Hepatocyte (in vitro differentiated cells): ENCODE measurements around the gene JARID2. TPM values are rescaled to one million over a fixed set of nuclear protein-coding genes. Genes with fewer than 3 reads are reported as not detected.
"Not testable (repeated sequence)": the region's sequence is repeated elsewhere in the genome, so short reads cannot be mapped to it uniquely, and the experiment has no call there.

Source experiments
- DNase-seq: peaks from one replicate; pipeline ENCODE4 v3.0.0-alpha.2; 2016; ENCODE audit warnings: low spot score
- H2AFZ ChIP-seq: fragments of 200-600 bp; sonication (generic); 2 replicates; pipeline ENCODE4 v1.6.0; 2016; ENCODE audit warnings: antibody characterized with exemption, mild to moderate bottlenecking
- H3K27ac ChIP-seq: fragments of 200-600 bp; sonication (generic); 2 replicates; pipeline ENCODE4 v1.5.1; 2016; ENCODE audit warnings: mild to moderate bottlenecking
- H3K27me3 ChIP-seq: fragments of 200-600 bp; sonication (generic); 2 replicates; pipeline ENCODE4 v1.6.1; 2016
- H3K36me3 ChIP-seq: fragments of 200-600 bp; sonication (generic); replicated peaks from 2 replicates; pipeline ENCODE4 v1.5.1; 2016; ENCODE audit warnings: low read depth; ENCODE audit not compliant: insufficient read depth
- H3K4me1 ChIP-seq: fragments of 200-600 bp; sonication (generic); 2 replicates; pipeline ENCODE4 v1.5.1; 2016; ENCODE audit warnings: mild to moderate bottlenecking, moderate library complexity; ENCODE audit not compliant: insufficient read depth
- H3K4me2 ChIP-seq: fragments of 200-600 bp; sonication (generic); 2 replicates; pipeline ENCODE4 v1.6.0; 2016
- H3K4me3 ChIP-seq: fragments of 200-600 bp; sonication (generic); 2 replicates; pipeline ENCODE4 v1.5.1; 2016; ENCODE audit warnings: mild to moderate bottlenecking
- H3K79me2 ChIP-seq: fragments of 200-600 bp; sonication (generic); 2 replicates; pipeline ENCODE4 v1.6.0; 2017; ENCODE audit warnings: mild to moderate bottlenecking
- H3K9me2 ChIP-seq: fragments of 200-600 bp; sonication (generic); replicated peaks from 2 replicates; pipeline ENCODE4 v1.6.0; 2017; ENCODE audit warnings: mild to moderate bottlenecking; ENCODE audit not compliant: insufficient read depth
- H3K9me3 ChIP-seq: fragments of 200-600 bp; sonication (generic); 2 replicates; pipeline ENCODE4 v1.5.1; 2016; ENCODE audit warnings: low read depth, mild to moderate bottlenecking
- H4K20me1 ChIP-seq: fragments of 200-600 bp; sonication (generic); 2 replicates; pipeline ENCODE4 v1.6.0; 2016; ENCODE audit warnings: mild to moderate bottlenecking; ENCODE audit not compliant: insufficient read depth, poor library complexity, severe bottlenecking
- EZH2 ChIP-seq: fragments of 200-600 bp; sonication (generic); IDR thresholded peaks from 2 replicates; pipeline ENCODE4 v1.6.1; 2016; ENCODE audit warnings: antibody characterized with exemption, mild to moderate bottlenecking, borderline replicate concordance
- EZH2phosphoT487 ChIP-seq: fragments of 200-600 bp; sonication (generic); IDR thresholded peaks from one replicate; pipeline ENCODE4 v1.6.1; 2018; ENCODE audit warnings: antibody characterized with exemption, mild to moderate bottlenecking, low read depth, moderate library complexity; ENCODE audit not compliant: unreplicated experiment, severe bottlenecking
- WGBS: methylation state at CpG from one replicate; pipeline ENCODE4 v1.1.6; 2016; ENCODE audit warnings: low lambda C conversion rate; ENCODE audit errors: missing lambda C conversion rate; 5-methylcytosine and 5-hydroxymethylcytosine counted together
- polyA plus RNA-seq: library from polyadenylated mRNA; unstranded; fragments of >200 nt; fragmentation: Nextera tagmentation; extraction: Ambion mirVana; gene quantifications from 2 replicates; pipeline ENCODE4 v1.2.1, GENCODE V29; 2016
- total RNA-seq: library from RNA; depleted of rRNA; stranded (reverse); fragments of >200 nt; gene quantifications from 2 replicates; pipeline ENCODE4 v1.2.3, GENCODE V29; 2014
- TF ChIP-seq, protein P1 (sequence below): fragments of 200-600 bp; sonication (generic); IDR thresholded peaks from 2 replicates; pipeline ENCODE4 v1.5.1; 2016; ENCODE audit warnings: antibody characterized with exemption, mild to moderate bottlenecking; ENCODE audit not compliant: poor library complexity

Gene JARID2
- total and polyA plus RNA-seq, 2 experiments from 2014 or later = 4.6 to 11.6 TPM

DNA sequence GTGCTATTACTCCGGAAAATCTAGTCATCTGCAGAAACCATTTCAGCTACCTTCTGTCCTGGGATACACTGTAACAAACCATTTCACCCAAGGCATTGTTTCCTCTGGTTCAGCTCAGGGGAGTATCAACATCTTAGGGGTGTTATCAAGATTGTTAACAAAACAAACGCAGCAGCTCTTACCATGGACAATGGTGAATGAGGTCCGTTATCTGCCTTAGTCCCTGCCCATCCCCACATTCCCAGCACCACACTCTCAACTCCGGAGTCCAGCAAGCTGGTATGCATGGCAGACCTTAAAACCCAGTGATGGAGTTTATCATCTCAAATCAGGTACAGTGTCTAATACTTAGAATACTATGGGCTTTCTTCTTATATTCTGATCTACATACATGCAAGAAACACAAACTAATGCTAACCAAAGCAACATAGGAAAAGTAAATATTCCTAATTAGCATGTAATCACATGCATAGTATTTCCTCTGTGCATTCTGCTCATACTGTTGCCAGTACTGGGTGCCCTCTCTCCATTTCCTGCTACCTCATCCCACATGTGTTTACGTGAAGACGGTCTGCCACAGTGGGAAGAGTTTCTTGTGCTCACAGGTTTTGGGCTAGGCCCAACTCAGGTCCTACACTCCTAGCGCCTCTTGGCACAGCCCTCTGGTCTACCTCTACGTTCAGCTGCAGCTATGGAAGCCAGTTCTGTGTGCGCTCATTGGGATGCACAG lies 293.1 kb downstream of the JARID2 start:
- no peak overlapping the region for H3K27ac ChIP-seq

DNA sequence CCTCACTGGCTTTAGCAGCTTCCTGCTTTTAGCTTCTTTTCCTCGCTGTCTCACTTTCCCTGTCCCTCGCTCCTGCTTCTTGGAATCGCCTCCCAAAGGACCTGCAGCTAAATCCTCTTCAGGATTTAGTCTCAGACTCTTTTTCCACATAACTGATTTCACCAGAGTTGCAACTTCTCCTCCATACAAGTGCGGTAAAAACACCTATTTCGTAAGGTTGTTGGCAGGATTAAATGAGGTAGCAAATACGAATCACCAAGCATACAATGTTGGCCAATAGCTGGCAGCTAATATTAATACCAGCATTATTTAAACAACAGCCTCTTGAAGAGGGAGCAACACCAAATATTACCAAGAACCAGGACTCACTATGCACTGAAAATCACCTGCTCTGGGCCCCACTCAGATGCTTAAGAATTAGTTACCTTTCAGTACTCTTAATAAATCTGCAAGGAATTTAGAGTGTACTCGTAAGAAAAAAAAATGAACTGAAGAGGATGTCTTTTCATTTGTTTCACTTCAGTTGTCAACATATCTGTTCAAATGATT lies 293.9 kb downstream of the JARID2 start:
- H3K27me3 ChIP-seq = no peaks in the 10 kb centered on the region
- H3K9me2 ChIP-seq = no peaks in the 10 kb centered on the region
- 89% methylated on average over 7 of the region's 7 CpGs for WGBS
- H4K20me1 ChIP-seq = no peaks in the 10 kb centered on the region
- no peak overlapping the region for H3K27ac ChIP-seq
- H3K4me1 ChIP-seq = peaks cover 5% of the 10 kb centered on the region
- H3K4me3 ChIP-seq = no peak overlapping the region
- H2AFZ ChIP-seq = no peak overlapping the region
- no peak for DNase-seq
- TF ChIP-seq EZH2phosphoT487 = no peak
- TF ChIP-seq, protein P1, sequence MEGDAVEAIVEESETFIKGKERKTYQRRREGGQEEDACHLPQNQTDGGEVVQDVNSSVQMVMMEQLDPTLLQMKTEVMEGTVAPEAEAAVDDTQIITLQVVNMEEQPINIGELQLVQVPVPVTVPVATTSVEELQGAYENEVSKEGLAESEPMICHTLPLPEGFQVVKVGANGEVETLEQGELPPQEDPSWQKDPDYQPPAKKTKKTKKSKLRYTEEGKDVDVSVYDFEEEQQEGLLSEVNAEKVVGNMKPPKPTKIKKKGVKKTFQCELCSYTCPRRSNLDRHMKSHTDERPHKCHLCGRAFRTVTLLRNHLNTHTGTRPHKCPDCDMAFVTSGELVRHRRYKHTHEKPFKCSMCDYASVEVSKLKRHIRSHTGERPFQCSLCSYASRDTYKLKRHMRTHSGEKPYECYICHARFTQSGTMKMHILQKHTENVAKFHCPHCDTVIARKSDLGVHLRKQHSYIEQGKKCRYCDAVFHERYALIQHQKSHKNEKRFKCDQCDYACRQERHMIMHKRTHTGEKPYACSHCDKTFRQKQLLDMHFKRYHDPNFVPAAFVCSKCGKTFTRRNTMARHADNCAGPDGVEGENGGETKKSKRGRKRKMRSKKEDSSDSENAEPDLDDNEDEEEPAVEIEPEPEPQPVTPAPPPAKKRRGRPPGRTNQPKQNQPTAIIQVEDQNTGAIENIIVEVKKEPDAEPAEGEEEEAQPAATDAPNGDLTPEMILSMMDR = no peak
- TF ChIP-seq EZH2 = no peak
- no peaks in the 10 kb centered on the region for H3K79me2 ChIP-seq
- no peaks in the 10 kb centered on the region for H3K9me3 ChIP-seq
- H3K4me2 ChIP-seq = no peak overlapping the region
- H3K36me3 ChIP-seq = no peaks in the 10 kb centered on the region

More for the DNA sequence above, 293.1 kb downstream of the JARID2 start:
- Histone ChIP-seq H3K4me1 (peaks cover 5% of the 10 kb centered on the region), H3K27me3 (no peaks in the 10 kb centered on the region), H3K36me3 (no peaks in the 10 kb centered on the region), H3K4me3 (no peak overlapping the region), H3K4me2 (no peak overlapping the region), H3K79me2 (no peaks in the 10 kb centered on the region), H2AFZ (no peak overlapping the region), H3K9me2 (no peaks in the 10 kb centered on the region), H3K9me3 (no peaks in the 10 kb centered on the region), H4K20me1 (no peaks in the 10 kb centered on the region)
- 77% methylated on average over 9 of the region's 9 CpGs for WGBS
- DNase-seq = no peak
- TF ChIP-seq EZH2phosphoT487 = no peak

DNA sequence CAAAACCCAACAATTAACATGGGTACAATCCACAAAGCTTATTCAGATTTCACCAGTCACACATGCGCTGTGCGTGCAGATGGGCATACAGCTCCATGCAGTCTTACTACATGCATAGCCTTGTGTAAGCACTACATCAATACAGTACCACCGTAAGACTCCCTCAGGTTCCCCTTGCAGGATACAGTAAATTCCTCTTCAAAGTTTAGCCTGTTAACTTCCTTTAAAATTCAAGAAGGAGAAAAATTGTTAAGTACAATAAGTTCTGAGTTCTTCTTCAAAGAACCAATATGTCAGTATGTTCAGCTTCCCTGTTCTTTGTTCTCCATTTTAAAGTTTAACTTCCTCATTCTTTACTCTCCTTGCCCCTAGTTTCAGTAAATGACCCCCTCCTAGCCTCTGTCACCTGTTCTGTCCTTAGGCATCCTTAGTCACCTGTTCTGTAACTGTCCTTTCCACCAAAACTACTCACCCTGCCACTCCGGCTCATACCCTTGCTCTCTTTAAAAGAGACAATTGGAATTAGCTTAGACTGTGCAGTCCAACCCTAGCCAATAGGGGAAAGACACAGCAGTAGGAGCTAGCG lies 297.6 kb downstream of the JARID2 start:
- not testable (repeated sequence) for H3K79me2 ChIP-seq, H3K4me2 ChIP-seq, H3K27me3 ChIP-seq, H4K20me1 ChIP-seq, H3K36me3 ChIP-seq, H3K4me3 ChIP-seq, H3K9me2 ChIP-seq, DNase-seq, H2AFZ ChIP-seq, H3K27ac ChIP-seq, H3K4me1 ChIP-seq, H3K9me3 ChIP-seq
- WGBS = 95% methylated on average over 5 of the region's 5 CpGs

DNA sequence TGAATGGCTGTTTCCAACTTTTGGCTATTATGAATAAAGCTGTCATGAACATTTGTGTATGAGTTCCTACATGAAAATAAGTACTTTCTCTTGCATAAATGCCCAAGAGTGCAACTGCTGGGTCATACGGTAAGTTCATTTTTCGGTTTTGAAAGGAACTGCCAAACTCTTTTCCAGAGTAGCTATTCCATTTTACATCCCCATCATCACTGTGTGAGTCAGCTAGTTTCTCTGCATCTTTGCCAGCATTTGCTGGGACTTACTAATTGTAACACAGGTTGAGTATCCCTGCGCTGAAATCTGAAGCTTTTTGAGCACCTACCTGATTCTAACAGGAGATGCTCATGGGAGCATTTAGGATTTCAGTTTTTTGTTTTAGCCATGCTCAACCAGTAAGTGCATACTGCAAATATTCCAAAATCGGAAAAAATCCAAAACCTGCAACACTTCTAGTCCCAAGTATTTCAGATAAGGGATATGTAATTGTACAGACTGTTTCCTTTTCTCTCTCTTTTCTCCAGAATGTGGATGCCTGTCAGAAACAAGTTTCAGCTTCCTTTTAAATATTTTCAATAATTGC lies 298.5 kb downstream of the JARID2 start:
- peaks cover 3% of the 10 kb centered on the region for H3K79me2 ChIP-seq
- WGBS = 90% methylated on average over 4 of the region's 4 CpGs

More for the DNA sequence above, 298.5 kb downstream of the JARID2 start:
- H2AFZ ChIP-seq = no peak overlapping the region
- no peak overlapping the region for H3K4me3 ChIP-seq
- H3K9me3 ChIP-seq = no peaks in the 10 kb centered on the region
- no peak overlapping the region for H3K27ac ChIP-seq
- no peaks in the 10 kb centered on the region for H3K36me3 ChIP-seq
- H3K4me1 ChIP-seq = no peaks in the 10 kb centered on the region
- no peaks in the 10 kb centered on the region for H3K9me2 ChIP-seq
- TF ChIP-seq, protein P1 = no peak
- TF ChIP-seq EZH2 = no peak
- TF ChIP-seq EZH2phosphoT487 = no peak
- DNase-seq = no peak
- H4K20me1 ChIP-seq = no peaks in the 10 kb centered on the region
- H3K4me2 ChIP-seq = no peak overlapping the region
- H3K27me3 ChIP-seq = no peaks in the 10 kb centered on the region
